GM10266 (cell line): Measurements from ENCODE around the gene AFG1L.

Experiments
- DNase-seq: peaks from one replicate; pipeline ENCODE4 v3.0.0; 2012; ENCODE audit errors: extremely low spot score
- TF ChIP-seq, protein P1 (sequence below): IDR thresholded peaks from 2 replicates; pipeline ENCODE4 v1.5.1; 2012; ENCODE audit warnings: mild to moderate bottlenecking, low read depth; ENCODE audit not compliant: control insufficient read depth, insufficient read depth; ENCODE audit errors: missing control alignments

The AFG1L gene

DNA sequence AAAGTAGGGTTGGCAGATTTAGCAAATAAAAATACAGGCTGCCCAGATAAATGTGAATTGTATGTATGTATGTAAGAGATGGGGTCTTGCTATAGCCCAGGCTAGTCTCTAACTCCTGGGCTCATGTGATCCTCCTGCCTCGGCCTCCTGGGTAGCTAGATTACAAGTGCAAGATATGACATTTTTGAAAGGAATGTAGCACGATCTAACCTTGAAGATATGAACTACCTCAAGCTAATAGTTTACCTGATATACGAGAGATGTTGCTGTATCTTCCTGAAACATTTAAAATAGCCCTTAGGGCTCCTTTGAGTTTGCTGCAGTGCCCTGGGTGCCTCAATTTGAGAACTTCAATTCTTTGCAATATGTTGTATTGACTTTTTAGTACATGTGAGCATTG lies 42.1 kb downstream of the AFG1L start:
- no peak for DNase-seq
- TF ChIP-seq, protein P1, sequence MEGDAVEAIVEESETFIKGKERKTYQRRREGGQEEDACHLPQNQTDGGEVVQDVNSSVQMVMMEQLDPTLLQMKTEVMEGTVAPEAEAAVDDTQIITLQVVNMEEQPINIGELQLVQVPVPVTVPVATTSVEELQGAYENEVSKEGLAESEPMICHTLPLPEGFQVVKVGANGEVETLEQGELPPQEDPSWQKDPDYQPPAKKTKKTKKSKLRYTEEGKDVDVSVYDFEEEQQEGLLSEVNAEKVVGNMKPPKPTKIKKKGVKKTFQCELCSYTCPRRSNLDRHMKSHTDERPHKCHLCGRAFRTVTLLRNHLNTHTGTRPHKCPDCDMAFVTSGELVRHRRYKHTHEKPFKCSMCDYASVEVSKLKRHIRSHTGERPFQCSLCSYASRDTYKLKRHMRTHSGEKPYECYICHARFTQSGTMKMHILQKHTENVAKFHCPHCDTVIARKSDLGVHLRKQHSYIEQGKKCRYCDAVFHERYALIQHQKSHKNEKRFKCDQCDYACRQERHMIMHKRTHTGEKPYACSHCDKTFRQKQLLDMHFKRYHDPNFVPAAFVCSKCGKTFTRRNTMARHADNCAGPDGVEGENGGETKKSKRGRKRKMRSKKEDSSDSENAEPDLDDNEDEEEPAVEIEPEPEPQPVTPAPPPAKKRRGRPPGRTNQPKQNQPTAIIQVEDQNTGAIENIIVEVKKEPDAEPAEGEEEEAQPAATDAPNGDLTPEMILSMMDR, result no peak

DNA sequence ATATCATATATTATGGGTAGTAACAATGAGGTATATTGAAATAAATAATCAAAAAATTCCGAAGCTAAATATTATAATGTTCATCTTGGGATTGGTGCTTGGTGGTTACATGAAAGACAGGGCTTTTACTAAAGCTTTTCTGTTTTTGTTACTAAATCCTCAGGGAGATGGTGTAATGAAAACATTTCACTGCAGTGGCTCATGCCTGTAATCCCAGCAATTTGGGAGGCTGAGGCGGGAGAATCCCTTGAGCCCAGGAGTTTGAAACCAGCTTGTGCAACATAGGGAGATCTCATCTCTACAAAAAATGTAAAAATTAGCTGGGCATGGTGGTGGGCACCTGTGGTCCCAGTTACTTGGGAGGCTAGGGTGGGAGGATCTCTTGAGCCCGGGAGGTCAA lies 42.9 kb downstream of the AFG1L start:
- no peak for DNase-seq
- TF ChIP-seq, protein P1, result no peak

DNA sequence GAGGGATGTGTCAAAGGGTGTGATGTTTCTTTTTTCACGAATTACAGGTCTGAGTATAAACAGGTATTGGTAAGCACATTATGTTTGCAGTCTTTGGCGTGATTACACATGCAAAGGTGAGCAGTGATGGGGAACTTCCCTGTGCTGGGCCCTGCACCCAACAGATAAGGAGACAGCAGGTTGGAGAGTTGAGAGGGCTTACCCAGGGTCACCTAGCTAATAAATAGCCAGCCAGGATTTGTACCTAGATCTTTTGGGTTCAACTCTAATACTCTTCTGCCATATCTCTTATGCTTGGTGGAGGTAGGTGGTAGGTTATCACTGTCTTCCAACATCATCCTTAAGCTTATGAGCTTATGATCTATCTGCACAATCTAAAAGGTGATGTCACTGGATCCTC lies 46.5 kb downstream of the AFG1L start:
- TF ChIP-seq, protein P1, result no peak
- no peak for DNase-seq

DNA sequence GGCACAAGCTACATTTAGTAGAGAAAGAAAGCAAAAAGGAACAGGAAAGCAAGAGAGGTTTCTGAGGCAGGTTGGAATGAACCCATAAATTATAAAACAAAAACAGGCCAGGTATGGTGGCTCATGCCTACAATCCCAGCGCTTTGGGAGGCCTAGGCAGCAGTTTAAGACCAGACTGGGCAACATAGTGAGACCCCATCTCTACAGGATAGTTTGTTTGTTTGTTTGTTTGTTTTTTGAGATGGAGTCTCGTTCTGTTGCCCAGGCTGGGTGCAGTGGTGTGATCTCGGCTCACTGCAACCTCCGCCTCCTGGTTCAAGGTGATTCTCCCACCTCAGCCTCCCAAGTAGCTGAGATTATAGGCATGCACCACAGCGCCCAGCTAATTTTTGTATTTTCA lies 49.0 kb downstream of the AFG1L start:
- no peak for DNase-seq
- TF ChIP-seq, protein P1, result no peak

DNA sequence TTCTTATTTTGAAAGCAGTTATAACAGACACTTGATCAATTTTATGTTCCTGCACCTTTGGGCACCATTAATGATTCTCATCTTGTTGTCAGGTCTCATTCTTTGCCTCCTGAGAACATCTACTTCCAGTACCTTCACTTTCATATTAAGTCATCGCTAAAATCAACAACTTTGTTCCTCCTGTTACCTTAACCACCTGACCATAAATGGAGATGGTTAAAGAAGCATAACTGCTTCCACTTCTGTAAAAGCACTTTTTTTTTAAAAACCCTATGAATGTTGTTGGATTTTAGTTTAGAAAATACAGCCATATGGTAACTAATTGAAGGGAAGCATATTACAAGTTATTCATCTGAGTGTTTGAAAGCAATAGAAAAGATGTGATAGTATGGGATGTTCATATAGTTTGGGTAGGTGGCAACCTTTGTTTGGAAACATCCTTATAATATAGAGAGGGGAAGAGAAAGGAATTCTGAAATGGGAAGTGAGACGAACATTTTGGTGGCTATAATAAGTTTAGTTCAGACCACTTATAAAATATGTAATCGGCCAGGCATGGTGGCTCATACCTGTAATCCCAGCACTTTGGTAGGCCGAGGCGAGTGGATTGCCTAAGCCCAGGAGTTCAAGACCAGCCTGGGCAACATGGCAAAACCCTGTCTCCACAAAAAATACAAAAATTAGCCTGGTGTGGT lies 53.9 kb downstream of the AFG1L start:
- peak; percentile 70 for DNase-seq
- TF ChIP-seq, protein P1, result no peak

DNA sequence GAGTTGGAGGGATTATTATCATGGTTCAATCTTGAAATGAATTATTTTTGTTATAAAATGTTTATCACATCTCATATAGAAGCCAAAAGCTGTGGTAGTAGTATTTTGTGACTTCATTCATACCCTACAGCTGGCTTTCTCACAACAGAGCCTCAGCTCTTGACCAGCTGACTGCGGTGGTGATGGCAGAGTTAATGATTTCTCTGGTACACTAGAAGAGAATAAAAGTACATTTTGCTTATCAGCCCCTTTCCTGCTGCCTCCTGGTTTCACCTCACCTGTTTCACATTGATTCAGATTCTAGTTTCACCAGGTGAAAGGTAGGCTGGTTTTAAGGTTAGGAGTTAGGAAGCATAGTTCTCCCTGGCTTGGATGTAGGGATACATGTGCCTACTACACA lies 55.7 kb downstream of the AFG1L start:
- no peak for DNase-seq
- TF ChIP-seq, protein P1, result no peak

DNA sequence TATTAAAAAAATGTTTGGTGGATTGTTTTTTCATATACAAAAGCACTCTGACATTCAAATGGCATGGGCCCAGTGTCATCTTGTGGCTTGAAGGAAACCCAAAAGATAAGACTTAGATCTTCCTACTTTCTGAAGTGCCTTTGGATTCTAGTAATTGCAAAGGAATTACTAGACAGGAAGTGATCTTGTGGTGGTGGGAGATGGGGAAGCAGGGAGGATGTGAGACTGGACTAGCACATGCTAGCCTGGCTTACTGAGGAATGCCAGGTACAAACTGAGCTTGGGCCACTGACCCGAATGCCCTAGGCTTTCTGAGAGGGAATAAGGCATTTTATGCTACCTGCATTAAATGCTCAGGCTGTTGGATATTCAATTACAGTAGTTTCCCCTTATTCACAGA lies 59.0 kb downstream of the AFG1L start:
- TF ChIP-seq, protein P1, result no peak
- no peak for DNase-seq
